Cardiac fibroblast (primary cell): ENCODE data around the gene SCGB2B2.

Source experiments
- DNase-seq, 2 donors: peaks; one replicate each; pipeline versions ENCODE4 v3.0.0 to v3.0.0-alpha.2; 2010; ENCODE audit warnings: low read depth in 2 of 2
- H3K4me3 ChIP-seq, 2 donors: replicated peaks in 1 of 2; 1 replicate in 1 of 2; 2 replicates in 1 of 2; pipeline ENCODE4 v1.5.1; 2011; ENCODE audit warnings: low read depth in 2 of 2, low read length in 2 of 2, mild to moderate bottlenecking in 2 of 2, moderate library complexity in 1 of 2
- TF ChIP-seq, protein P1 (sequence below): IDR thresholded peaks from one replicate; pipeline ENCODE4 v1.5.1; 2011; ENCODE audit warnings: low read depth, mild to moderate bottlenecking, low read length, inconsistent platforms

SCGB2B2 gene

DNA sequence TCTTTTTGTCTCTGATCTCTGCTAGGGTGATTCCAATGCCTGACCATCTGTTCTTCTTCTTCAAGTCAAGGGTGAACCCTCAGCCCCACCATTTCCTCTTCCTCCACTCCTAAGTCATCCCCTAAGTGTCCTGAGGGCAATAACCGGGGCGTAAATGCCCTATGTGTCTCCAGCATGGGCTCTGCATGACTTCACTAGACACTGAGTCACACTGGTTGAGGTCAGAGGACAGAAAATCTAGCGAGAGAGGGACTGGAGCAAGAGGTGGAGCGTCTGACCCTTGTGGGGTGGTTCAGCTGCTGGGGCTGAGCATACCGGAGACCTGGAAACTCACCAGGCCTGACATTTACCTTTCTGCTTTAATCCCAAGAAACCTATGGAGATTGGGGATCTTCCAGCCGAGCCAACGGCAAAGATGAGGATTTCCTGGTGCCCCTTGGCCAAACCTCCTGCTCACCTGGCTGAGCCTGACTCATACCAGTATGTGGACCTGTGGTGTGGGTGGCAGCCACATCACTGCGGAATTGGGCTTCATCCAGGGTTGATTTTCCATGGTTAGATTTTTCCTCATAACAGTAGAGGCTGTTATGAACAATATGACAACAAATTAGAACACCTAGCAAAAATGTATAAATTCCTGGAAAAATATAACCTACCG, 26.9 kb downstream of the SCGB2B2 start:
- TF ChIP-seq, protein P1, sequence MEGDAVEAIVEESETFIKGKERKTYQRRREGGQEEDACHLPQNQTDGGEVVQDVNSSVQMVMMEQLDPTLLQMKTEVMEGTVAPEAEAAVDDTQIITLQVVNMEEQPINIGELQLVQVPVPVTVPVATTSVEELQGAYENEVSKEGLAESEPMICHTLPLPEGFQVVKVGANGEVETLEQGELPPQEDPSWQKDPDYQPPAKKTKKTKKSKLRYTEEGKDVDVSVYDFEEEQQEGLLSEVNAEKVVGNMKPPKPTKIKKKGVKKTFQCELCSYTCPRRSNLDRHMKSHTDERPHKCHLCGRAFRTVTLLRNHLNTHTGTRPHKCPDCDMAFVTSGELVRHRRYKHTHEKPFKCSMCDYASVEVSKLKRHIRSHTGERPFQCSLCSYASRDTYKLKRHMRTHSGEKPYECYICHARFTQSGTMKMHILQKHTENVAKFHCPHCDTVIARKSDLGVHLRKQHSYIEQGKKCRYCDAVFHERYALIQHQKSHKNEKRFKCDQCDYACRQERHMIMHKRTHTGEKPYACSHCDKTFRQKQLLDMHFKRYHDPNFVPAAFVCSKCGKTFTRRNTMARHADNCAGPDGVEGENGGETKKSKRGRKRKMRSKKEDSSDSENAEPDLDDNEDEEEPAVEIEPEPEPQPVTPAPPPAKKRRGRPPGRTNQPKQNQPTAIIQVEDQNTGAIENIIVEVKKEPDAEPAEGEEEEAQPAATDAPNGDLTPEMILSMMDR: no peak
- H3K4me3 ChIP-seq: no peak overlapping the region
- DNase-seq: no peak

DNA sequence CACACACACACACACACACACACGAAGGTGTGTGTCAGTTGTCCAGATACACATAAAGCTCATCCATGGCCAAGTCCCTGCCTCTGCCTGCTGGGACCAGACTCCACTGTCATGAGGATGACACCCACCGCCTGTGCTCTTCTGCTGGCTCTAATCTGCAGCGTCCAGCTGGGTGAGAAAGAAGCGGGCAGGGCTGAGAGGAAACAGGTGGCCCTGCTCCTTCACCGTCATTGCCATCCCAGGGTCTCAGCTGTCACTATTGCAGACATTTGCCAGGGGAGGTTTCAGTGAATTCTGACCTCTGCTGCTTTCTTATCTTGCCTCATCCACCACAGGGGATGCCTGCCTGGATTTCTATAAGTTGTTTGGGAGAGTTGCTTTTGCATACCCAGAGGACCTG, 31.4 kb downstream of the SCGB2B2 start:
- H3K4me3 ChIP-seq: no peak overlapping the region
- DNase-seq: no peak
- TF ChIP-seq, protein P1: no peak

DNA sequence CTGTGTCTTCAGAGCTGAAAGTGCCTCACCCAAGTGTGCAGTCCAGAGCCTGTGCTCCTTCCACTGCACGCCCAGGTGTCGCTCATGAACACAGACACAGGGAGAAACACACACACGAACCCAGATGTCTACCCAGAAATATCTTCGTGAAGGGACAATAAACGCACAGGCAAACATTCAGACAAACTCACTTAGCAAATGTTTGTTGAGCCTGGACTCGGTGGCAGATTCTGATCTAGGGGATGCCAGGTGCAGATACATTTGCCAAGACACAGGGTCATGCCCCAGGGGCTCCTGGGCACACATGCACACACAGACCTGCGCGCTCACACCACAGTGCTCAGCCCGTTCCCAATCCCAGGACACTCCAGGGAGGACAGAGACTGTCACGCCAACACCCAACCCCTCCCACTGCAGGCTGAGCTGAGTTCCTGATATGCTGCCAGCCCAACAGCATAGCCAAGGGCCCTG, 31.9 kb downstream of the SCGB2B2 start:
- no peak overlapping the region for H3K4me3 ChIP-seq
- DNase-seq: no peak
- TF ChIP-seq, protein P1: no peak

DNA sequence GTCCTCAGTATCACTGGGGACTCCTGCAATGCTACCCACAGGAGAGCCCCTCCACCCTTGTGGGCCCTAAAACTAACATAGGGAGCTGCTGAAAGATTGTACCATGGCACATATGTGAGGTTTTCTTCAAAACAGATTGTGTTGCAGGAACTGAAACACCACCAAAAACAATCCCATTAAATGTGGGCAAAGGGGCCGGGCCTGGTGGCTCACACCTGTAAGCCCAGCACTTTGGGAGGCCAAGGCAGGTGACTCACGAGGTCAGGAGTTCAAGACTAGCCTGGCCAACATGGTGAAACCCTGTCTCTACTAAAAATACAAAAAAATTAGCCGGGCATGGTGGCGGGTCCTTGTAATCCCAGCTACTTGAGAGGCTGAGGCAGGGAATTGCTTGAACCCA, 34.7 kb downstream of the SCGB2B2 start:
- H3K4me3 ChIP-seq: no peak overlapping the region
- DNase-seq: no peak
- TF ChIP-seq, protein P1: no peak

DNA sequence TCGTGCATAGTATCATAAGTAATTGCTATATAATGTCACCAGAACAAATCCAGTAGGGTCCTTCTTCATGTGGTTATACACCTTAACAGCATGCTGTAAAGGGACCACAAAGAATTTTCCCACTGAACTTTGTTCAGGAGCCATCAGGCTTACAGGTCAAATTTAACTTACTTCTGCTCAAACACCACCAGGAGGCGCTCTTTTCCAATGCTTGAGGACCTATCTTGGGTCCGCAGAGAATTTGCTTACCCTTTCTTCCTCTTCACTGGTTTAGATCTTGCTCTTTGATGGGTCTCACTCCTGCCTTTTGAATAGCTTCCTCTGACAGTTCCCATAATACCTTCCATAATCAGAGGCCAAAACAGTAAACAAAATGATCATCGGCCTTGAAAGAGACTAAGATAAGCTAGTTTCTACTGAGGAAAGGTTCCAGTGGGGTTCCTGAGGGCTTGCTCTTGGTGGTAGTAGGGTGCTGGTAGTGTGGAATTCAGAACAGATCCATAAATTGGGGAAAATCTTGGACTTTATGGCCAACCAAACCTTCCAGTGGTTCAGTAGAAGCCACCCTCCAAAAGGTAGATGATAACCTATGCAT, 37.4 kb downstream of the SCGB2B2 start:
- DNase-seq: peak; percentile 80 to 81
- TF ChIP-seq, protein P1: peak; percentile 73
- H3K4me3 ChIP-seq: no peak overlapping the region

DNA sequence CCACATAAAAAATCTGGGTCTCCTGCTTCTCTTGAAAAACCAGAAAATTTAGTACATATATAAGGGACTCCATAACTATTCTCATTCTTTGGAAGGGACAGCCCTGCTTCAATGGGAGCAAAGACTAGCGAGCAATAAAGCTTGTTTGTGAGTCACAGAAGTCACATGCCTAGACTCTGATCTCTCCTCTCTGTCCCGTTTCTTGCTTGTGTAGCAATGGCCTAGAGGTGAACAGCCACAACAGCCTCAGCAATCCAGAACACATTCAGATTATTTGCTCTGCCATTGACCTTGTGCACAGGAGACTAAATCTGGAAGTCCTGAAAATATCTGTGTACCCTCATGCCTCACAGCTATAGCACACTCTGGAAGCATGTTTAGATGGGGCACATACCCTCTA, 43.2 kb downstream of the SCGB2B2 start:
- DNase-seq: no peak
- TF ChIP-seq, protein P1: no peak
- no peak overlapping the region for H3K4me3 ChIP-seq
